ENCODE data around the gene EPHA3. TPM values are rescaled to one million over a fixed set of nuclear protein-coding genes. Genes with fewer than 3 reads are reported as not detected.

Gene EPHA3
- total and polyA plus RNA-seq, 9 of the 15 experiments (the other 6 are each of a cell fraction or from before 2014, with no cell fraction given) = not detected

DNA sequence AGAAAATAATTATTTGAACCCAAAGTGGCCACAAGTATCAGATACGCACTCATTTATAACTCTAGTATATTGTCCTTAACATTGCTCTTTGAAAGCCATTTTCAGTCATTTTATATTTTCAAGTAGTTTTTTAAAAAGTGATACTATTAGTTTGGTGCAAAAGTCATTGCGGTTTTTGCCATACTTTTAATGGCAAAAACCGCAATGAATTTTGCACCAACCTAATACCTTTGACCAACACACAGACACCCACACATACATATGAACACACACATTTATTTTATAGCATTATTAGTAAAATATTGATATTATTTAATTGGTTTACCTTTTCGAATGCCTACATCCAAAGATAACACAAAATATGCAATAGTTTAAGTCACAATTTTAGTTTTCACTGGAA is 154.3 kb downstream of the EPHA3 start (continued):
- TF ChIP-seq ZBTB40 (IDR thresholded peaks at IDR 0.05) (0 out of 2 replicates have a peak, but pooled peaks have one; percentile 34), ZBTB40 (CRISPR knock-in tag; IDR thresholded peaks at IDR 0.05) (no peak), ZNF778 (CRISPR knock-in tag; IDR thresholded peaks at IDR 0.05) (no peak)

All from K562 (cell line).